ENCODE data around the gene OLFML2A. TPM values are rescaled to one million over a fixed set of nuclear protein-coding genes. Genes with fewer than 3 reads are reported as not detected.
A peak's percentile ranks its signal among the peaks of the same experiment; 100 is the strongest.

Gene OLFML2A
- polyA plus RNA-seq, 1 donor from 2014 or later: 0.20 TPM

DNA sequence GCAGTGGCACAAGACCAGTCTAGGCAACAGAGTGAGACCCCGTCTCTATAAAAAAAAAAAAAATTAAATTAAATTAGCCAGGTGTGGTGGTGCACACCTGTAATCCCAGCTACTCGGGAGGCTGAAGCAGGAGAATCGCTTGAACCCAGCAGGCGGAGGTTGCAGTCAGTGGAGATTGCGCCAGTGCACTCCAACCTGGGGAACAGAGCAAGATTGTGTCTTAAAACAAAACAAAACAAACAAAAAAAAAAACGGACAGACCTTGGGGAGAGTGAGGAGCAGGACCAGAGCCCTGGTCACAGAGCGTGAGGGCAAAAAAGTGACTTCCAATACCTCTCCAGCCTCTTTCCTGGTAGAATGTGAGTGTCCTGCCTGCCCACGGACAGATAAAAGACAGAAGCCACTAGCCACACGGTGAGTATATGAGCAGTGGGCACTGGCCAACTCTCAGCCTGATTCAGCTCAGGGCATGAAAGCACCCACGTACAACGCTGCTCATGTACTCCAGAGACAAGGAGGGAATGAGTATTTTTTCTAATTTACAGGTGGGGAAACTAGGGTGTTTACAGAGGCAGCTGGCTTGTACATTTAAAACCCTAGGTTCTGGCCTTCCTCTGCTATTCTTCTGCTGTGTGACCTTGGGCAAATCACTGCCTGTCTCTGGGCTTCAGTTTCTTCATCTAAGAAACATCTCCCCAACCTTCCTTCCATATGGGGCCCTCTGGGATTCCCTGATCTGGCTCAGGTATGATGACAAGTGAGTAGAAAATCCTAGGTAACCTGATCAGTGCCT is 1.8 kb downstream of the OLFML2A start:
- H3K27ac Mint-ChIP-seq: no peak overlapping the region
- H3K4me3 Mint-ChIP-seq: no peak overlapping the region
- H3K27me3 Mint-ChIP-seq: peaks cover 8% of the 10 kb centered on the region
- H3K9me3 Mint-ChIP-seq: no peaks in the 10 kb centered on the region
- H3K36me3 Mint-ChIP-seq: no peaks in the 10 kb centered on the region
- peaks cover 4 to 15% (median 5%) of the 10 kb centered on the region in 3 donors for H3K4me1 Mint-ChIP-seq

DNA sequence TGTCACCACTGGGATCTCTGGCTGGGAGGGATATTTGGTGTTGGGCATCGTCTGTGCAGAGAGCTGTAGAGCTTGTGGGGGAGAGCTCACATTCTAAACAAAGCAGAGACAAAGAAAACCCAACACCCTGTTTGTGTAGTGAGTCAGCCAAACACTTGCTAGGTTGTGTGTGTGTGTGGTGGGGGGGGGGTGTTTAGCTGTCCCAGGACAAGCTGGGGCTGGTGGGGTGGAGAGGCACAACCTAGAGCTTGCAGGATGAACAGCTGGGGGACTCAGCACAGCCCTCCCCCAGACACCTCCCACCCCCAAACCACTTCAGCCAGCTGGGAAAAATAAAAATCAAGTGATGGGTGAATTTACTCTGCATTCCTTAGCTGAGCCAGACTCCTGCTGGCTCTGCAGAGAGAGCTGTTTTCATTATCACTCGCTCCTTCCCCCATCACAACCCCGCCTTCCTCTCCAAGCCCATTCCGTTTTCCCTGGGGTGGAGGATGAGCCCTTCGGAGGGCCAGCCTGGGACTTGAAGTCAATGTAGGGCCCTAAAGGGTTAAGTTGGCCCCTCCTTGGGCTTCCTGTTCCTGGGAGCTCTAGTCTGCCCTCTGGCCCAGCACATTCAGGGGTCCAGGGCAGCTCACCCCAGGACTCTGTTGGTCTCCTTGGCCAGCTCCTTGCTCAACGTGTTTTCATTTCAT is 2.6 kb downstream of the OLFML2A start:
- Mint-ChIP-seq H3K36me3 (no peaks in the 10 kb centered on the region), H3K4me1 (peaks cover 2 to 12% (median 2%) of the 10 kb centered on the region in 3 donors), H3K4me3 (no peak overlapping the region), H3K9me3 (no peaks in the 10 kb centered on the region), H3K27ac (no peak overlapping the region), H3K27me3 (peaks cover 3% of the 10 kb centered on the region)

GRCh38 chr9:124780060-124780756 is 3.3 kb downstream of the OLFML2A start:
- no peaks in the 10 kb centered on the region for H3K9me3 Mint-ChIP-seq
- no peak overlapping the region for H3K4me3 Mint-ChIP-seq
- H3K27ac Mint-ChIP-seq: no peak overlapping the region
- no peaks in the 10 kb centered on the region for H3K36me3 Mint-ChIP-seq
- peaks cover 0 to 10% (median 0%) of the 10 kb centered on the region in 3 donors for H3K4me1 Mint-ChIP-seq
- peaks cover 2% of the 10 kb centered on the region for H3K27me3 Mint-ChIP-seq

DNA sequence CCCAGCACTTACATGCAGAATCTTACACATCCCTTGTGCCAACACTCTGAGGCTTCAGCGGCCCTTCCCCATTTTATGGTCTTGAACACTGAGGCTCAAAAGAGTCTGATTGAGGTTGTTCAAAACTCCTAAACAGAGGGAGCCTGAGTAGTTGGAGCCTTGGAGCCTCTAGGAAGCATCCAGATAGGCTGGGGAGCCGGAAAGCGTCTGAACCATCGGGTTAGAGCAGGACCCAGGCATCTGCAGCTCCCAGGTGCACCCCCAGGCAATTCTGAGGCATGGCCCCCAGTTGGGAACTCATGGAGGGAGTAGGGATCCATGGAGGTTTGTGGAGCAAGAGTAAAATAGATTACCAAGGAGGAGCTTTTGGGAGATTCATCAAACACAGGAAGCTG is 3.8 kb downstream of the OLFML2A start:
- peak overlapping the region in 1 of 3 donors; percentile 55 for H3K27ac Mint-ChIP-seq
- H3K9me3 Mint-ChIP-seq: no peaks in the 10 kb centered on the region
- peaks cover 1% of the 10 kb centered on the region for H3K27me3 Mint-ChIP-seq
- H3K4me1 Mint-ChIP-seq: peaks cover 0 to 9% (median 0%) of the 10 kb centered on the region in 3 donors
- no peaks in the 10 kb centered on the region for H3K36me3 Mint-ChIP-seq
- no peak overlapping the region for H3K4me3 Mint-ChIP-seq

- Mint-ChIP-seq H3K27ac (no peak overlapping the region), H3K9me3 (no peaks in the 10 kb centered on the region), H3K4me3 (no peak overlapping the region), H3K27me3 (no peaks in the 10 kb centered on the region), H3K36me3 (no peaks in the 10 kb centered on the region), H3K4me1 (no peaks in the 10 kb centered on the region)
Measured at GRCh38 chr9:124781967-124782660, 5.2 kb downstream of the OLFML2A start.

- Mint-ChIP-seq H3K4me1 (no peaks in the 10 kb centered on the region), H3K27ac (no peak overlapping the region), H3K4me3 (no peak overlapping the region), H3K36me3 (no peaks in the 10 kb centered on the region), H3K9me3 (no peaks in the 10 kb centered on the region), H3K27me3 (no peaks in the 10 kb centered on the region)
Measured at GRCh38 chr9:124782661-124783574, 6.0 kb downstream of the OLFML2A start.

DNA sequence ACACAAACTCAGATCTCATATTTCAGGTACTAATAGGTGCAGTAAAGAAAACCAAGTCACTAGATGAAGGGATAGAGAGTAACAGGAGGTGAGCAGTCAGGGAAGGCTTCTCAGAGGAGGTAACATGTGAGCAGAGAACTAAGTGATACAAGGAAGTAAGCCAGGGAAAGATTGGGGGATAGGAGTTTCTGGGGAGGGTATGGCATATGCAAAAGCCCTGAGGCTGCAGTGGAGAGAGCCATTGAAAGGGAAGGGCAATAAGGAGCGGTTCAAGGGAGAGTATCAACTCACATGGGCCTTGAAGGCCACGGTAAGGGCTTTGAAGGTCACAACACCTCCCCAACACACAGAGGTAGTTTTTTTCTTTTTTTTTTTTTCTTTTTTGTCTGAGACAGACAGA is 6.9 kb downstream of the OLFML2A start:
- no peaks in the 10 kb centered on the region for H3K36me3 Mint-ChIP-seq
- H3K9me3 Mint-ChIP-seq: no peaks in the 10 kb centered on the region
- no peaks in the 10 kb centered on the region for H3K4me1 Mint-ChIP-seq
- H3K4me3 Mint-ChIP-seq: no peak overlapping the region
- no peak overlapping the region for H3K27ac Mint-ChIP-seq
- no peaks in the 10 kb centered on the region for H3K27me3 Mint-ChIP-seq

DNA sequence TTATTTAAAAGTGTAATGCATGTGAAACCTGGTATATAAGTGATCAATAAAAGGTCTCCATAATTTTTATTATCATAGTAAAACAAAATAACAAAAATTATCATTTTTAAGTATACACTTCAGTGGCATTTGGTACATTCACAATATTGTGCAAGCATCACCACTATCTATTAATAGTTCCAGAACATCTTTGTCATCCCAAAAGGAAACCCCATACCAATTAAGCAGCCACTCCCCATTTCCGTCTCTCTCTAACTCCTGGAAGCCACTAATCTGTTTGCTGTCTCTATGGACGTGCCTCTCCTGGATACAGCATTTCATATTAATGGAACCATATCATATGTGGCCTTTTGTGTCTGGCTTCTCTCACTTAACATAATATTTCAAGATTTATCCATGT is 7.6 kb downstream of the OLFML2A start:
- H3K27ac Mint-ChIP-seq: no peak overlapping the region
- H3K36me3 Mint-ChIP-seq: no peaks in the 10 kb centered on the region
- no peak overlapping the region for H3K4me3 Mint-ChIP-seq
- no peaks in the 10 kb centered on the region for H3K4me1 Mint-ChIP-seq
- no peaks in the 10 kb centered on the region for H3K9me3 Mint-ChIP-seq
- H3K27me3 Mint-ChIP-seq: no peaks in the 10 kb centered on the region

DNA sequence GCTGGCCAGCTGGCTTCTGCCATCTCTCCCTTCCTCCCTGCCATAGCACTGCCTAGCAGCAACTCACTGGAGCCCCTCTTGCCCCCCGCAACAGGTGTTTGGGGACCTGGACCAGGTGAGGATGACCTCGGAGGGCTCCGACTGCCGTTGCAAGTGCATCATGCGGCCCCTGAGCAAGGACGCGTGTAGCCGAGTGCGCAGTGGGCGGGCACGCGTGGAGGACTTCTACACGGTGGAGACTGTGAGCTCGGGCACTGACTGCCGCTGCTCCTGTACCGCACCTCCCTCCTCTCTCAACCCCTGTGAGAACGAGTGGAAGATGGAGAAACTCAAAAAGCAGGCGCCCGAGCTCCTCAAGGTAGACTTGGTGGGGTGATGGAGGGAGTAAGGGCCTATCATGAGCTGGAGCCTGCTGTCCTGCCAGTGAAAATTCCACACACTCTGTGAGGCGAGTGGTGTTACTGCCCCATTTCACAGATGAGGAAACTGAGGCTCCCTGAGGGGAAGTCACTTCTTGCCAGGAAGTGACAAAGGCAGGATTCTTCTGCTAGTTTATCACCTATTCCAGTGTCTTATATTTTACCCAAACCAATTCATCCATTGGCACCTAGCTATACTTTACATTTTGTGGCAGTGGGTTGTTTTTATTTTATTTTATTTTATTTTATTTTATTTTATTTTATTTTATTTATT is 10.1 kb downstream of the OLFML2A start:
- Mint-ChIP-seq H3K27ac (no peak overlapping the region), H3K4me3 (no peak overlapping the region), H3K9me3 (no peaks in the 10 kb centered on the region), H3K4me1 (peaks cover 6 to 10% (median 8%) of the 10 kb centered on the region in 3 donors), H3K36me3 (no peaks in the 10 kb centered on the region), H3K27me3 (peaks cover 3% of the 10 kb centered on the region)

DNA sequence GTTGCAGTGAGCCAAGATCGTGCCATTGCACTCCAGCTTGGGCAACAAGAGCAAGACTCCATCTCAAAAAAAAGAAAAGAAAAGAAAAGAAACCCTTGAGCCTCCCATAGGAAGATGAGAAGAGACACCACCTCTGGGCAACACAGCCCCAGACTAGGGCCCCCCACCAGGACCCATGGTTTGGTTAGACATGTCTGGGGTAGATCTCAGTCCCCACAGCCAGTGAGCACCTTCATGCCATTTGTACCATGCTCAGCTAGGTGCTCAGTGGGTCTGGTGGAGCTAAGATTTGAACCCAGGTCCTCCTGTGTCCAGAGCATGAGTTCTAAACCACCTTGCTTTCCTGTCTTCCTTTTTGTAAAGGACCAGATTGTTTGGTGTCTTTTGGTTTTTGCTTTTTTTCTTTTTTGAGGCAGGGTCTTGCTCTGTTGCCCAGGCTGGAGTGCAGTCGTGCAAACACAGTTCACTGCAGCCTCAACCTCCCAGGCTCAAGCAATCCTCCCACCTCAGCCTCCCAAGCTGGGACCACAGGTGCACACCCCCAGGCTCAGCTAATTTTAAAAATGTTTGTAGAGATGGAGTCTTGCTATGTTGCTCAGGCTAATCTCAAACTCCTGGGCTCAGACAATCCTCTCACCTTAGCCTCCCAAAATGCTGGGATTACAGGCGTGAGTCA is 11.7 kb downstream of the OLFML2A start:
- Mint-ChIP-seq H3K4me3 (no peak overlapping the region), H3K4me1 (peaks cover 6 to 14% (median 10%) of the 10 kb centered on the region in 3 donors), H3K27ac (no peak overlapping the region), H3K36me3 (no peaks in the 10 kb centered on the region), H3K27me3 (peaks cover 3% of the 10 kb centered on the region), H3K9me3 (no peaks in the 10 kb centered on the region)

DNA sequence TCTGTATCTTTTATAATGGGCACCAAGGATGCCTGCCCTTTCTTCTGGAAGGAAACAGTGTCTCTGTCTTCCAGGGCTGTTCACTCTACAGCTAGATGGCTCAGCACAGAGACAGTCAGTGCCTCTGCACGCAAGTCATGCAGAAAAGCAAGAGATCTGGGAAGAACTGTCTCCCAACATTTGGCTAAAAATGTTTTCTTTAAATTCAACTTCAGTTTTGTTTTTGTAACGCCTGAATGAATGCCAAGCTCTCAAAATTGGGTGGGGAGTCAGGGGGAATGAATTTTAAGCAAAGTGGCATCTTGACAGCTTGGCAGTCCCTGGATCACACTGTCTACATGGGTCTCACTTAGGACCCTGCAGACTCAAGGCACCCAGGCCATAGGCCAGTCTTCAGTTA is 12.6 kb downstream of the OLFML2A start:
- H3K4me1 Mint-ChIP-seq: peaks cover 6 to 14% (median 10%) of the 10 kb centered on the region in 3 donors
- peaks cover 3% of the 10 kb centered on the region for H3K27me3 Mint-ChIP-seq
- no peak overlapping the region for H3K27ac Mint-ChIP-seq
- no peaks in the 10 kb centered on the region for H3K9me3 Mint-ChIP-seq
- H3K36me3 Mint-ChIP-seq: no peaks in the 10 kb centered on the region
- no peak overlapping the region for H3K4me3 Mint-ChIP-seq

DNA sequence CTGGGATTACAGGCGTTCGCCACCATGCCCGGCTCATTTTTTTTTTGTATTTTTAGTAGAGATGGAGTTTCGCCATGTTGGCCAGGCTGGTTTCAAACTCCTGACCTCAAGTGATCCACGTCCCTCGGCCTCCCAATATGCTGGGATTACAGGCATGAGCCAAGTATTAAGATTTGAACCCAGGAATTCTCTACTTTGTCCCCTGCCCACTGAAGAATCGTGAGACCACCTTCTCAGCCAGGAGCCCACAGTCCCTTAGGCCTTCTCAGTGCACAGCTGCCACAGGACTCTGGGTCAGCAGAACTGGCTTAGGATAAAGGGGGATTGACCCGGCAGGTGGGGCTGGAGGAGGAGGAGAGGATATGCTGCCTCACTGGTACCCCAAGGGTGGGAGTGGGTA is 13.4 kb downstream of the OLFML2A start:
- H3K9me3 Mint-ChIP-seq: no peaks in the 10 kb centered on the region
- H3K4me3 Mint-ChIP-seq: no peak overlapping the region
- no peaks in the 10 kb centered on the region for H3K36me3 Mint-ChIP-seq

GRCh38 chr9:124790801-124791505 is 14.0 kb downstream of the OLFML2A start:
- no peak overlapping the region for H3K27ac Mint-ChIP-seq
- H3K4me3 Mint-ChIP-seq: peak overlapping the region in 1 of 4 donors; percentile 13
- peaks cover 3% of the 10 kb centered on the region for H3K27me3 Mint-ChIP-seq
- peaks cover 6 to 14% (median 10%) of the 10 kb centered on the region in 3 donors for H3K4me1 Mint-ChIP-seq
- no peaks in the 10 kb centered on the region for H3K9me3 Mint-ChIP-seq
- no peaks in the 10 kb centered on the region for H3K36me3 Mint-ChIP-seq

More for the DNA sequence above, 13.4 kb downstream of the OLFML2A start:
- no peak overlapping the region for H3K27ac Mint-ChIP-seq
- peaks cover 3% of the 10 kb centered on the region for H3K27me3 Mint-ChIP-seq
- peaks cover 6 to 14% (median 10%) of the 10 kb centered on the region in 3 donors for H3K4me1 Mint-ChIP-seq
